ENCODE measurements around the gene ITPRIPL1.

The ITPRIPL1 gene

GRCh38 chr2:96320728-96321622 is 4.1 kb upstream of the ITPRIPL1 start:
- H3K4me3 ChIP-seq (ENCODE audit: low read depth, low read length) = peak overlapping the region; percentile 61
- TF ChIP-seq CTCF (conservative IDR thresholded peaks at IDR 0.05; ENCODE audit: low read depth, low read length) = no peak
- DNase-seq (ENCODE audit: low read depth) = no peak

GRCh38 chr2:96323849-96324248 is 1.3 kb upstream of the ITPRIPL1 start:
- no peak overlapping the region for H3K4me3 ChIP-seq (ENCODE audit: low read depth, low read length)
- no peak for TF ChIP-seq CTCF (conservative IDR thresholded peaks at IDR 0.05; ENCODE audit: low read depth, low read length)
- DNase-seq (ENCODE audit: low read depth) = no peak

- H3K4me3 ChIP-seq (ENCODE audit: low read depth, low read length) = peak overlapping the region; percentile 63
- DNase-seq (ENCODE audit: low read depth) = no peak
- TF ChIP-seq CTCF (conservative IDR thresholded peaks at IDR 0.05; ENCODE audit: low read depth, low read length) = no peak
Observed at GRCh38 chr2:96324721-96325040, 436 bp upstream of the ITPRIPL1 start.

- no peak for DNase-seq (ENCODE audit: low read depth)
- TF ChIP-seq CTCF (conservative IDR thresholded peaks at IDR 0.05; ENCODE audit: low read depth, low read length) = no peak
- H3K4me3 ChIP-seq (ENCODE audit: low read depth, low read length) = peak overlapping the region; percentile 63
Observed at GRCh38 chr2:96325884-96326255, 753 bp downstream of the ITPRIPL1 start.

GRCh38 chr2:96326564-96326963 is 1.4 kb downstream of the ITPRIPL1 start:
- no peak for DNase-seq (ENCODE audit: low read depth)
- no peak overlapping the region for H3K4me3 ChIP-seq (ENCODE audit: low read depth, low read length)
- no peak for TF ChIP-seq CTCF (conservative IDR thresholded peaks at IDR 0.05; ENCODE audit: low read depth, low read length)

GRCh38 chr2:96326990-96327820 is 2.1 kb downstream of the ITPRIPL1 start:
- H3K4me3 ChIP-seq (ENCODE audit: low read depth, low read length) = no peak overlapping the region
- TF ChIP-seq CTCF (conservative IDR thresholded peaks at IDR 0.05; ENCODE audit: low read depth, low read length) = no peak
- no peak for DNase-seq (ENCODE audit: low read depth)
